Left ventricle myocardium superior (tissue), 1 donor: ENCODE results near the gene MRPL55. TPM values are rescaled to one million over a fixed set of nuclear protein-coding genes. Genes with fewer than 3 reads are reported as not detected.

Experiments
- ATAC-seq: fragments of 200-7000 bp; cut with Tn5 transposase; one replicate; pipeline ENCODE4 v1.9.1; 2020; ENCODE audit warnings: mild to moderate bottlenecking, moderate library complexity
- DNase-seq: peaks from one replicate; pipeline ENCODE4 v3.0.0-alpha.2; 2020
- intact Hi-C: fragments of 100-400 bp; cut with micrococcal nuclease; formaldehyde crosslinking; loops from one replicate; pipeline ENCODE4 v1.11.0; 2022
- total RNA-seq: library from RNA; stranded (reverse); fragmentation: NEBNext Ultra II Directional; extraction: Animal tissue kit (Norgen Biotek cat#: 25700); gene quantifications from one replicate; pipeline ENCODE4 v1.2.1, GENCODE V29; 2021
- donor health status: DM: no; HTN: yes; CAD: no; lungs with severe emphysema.

Gene MRPL55
- total RNA-seq, 1 donor from 2014 or later = 58.6 TPM

DNA sequence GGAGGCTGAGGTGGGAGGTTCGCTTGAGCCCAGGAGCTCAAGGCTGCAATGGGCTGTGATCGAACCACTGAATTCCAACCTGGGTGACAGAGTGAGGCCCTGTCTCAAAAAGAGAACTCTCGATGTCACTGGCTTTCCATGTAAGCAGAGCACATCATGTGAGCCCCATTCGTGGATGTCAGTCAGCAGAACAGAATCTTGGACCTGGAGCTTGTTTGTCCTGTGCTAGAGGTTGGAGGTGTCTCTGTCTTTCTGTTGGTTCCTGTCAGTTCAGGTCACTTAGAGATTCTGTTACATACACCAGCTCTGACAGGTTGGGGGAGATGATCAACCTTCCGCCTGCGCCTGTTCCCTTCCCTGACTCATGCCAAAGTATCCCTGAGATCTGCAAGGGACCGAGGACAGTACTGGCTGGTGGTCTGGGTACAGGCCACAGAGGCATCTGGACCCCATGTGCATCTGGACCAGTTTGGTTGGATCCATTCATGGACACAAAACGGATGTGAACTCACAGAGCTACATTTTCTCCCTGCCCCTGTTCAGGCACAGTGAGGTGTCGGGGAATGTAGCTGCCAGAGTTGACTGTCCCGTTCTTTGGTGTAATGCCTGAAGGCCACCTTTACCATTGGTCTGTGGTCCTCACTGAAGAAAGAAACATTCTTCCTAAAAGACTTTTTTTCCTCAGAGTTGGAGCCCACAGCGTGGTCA lies 16.6 kb downstream of the MRPL55 start:
- DNase-seq (no peak), ATAC-seq (no peak)
- intact Hi-C loops = no loop called here

DNA sequence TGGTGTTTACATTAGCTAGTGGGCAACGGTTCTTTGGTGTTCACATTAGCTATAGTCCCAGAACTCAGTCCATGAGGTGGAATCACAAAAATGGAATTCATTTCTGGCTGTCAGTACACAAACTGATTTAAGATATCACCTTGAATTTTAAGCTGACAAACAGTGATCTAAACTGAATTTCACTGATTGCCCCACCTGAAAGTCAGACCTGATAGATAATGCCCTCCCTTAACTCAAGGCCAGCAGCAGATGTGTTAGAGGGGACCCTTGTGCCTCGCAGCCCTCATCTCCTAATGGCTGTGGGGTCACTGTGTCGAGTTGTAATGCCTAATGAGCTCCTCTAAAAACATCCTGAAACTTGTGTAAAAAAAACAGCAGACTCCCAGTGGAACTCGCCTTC lies 18.0 kb downstream of the MRPL55 start:
- DNase-seq (no peak), ATAC-seq (no peak)
- intact Hi-C loops = no loop called here

DNA sequence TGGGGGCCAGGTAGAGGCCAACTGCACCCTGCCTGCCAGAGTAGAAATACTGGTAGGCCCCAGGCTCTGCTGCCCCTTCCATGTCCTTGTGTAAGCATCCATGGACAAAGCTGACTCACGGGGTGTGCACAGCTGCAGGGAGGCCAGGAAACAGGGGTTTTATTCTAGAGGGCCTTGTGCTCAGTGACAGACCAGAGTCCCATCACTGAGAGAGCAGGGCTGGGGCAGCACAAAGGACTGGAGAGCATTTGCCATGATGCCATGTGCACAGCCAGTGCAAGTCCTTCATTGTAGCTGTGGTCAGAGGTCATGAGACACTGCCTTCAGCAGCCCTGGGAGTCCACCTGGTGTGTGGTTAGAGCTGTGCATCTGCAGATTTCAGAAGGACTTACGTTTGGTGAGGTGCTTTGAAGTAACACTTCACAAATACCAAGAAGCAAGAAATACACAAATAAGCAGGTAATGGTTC lies 18.5 kb downstream of the MRPL55 start:
- intact Hi-C loops = no loop called here
- DNase-seq = no peak
- peak; percentile 4 for ATAC-seq

DNA sequence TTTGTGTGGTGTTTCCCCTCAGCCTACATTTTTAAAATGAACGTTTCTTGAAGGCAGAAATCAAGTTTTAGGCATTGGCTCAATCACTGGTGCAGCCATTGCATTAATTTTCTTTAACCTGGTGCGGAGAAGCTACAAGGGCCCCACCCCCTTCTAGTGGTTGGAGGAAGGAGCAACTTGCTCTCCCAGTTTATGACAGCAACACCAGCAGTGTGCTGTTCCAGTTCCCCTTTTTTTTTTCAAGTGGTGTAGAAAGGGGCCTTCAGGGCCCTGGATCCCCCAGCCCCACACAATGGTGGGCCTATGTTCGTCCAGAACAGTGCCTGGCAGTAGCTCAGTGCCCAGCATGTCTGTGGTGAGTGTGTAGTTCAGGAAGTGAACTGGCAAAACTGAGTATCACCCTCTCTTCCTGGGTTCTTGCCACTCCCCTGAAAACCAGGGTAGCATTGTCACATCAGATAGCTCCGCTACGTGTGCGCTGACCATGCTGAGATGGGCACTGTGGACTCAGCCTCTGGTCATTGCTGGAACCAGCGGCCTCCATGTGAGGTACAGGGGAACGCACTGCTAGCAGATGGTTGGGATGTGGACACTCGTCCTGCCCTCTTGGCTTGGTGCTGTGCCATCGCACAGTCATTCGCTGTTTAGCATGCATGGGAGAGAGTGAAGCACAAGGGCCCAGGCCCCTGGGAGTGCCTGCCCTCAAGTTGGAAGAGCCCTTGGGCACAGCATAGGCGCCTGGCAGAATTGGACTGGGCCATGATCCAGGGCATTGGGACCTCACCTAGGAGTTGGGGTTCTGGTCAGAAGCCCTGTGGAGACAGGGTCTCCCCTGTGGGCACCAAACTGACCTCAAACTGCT lies 19.3 kb downstream of the MRPL55 start:
- peak; percentile 1 for ATAC-seq
- intact Hi-C loops = no loop called here
- DNase-seq = peak; percentile 30

DNA sequence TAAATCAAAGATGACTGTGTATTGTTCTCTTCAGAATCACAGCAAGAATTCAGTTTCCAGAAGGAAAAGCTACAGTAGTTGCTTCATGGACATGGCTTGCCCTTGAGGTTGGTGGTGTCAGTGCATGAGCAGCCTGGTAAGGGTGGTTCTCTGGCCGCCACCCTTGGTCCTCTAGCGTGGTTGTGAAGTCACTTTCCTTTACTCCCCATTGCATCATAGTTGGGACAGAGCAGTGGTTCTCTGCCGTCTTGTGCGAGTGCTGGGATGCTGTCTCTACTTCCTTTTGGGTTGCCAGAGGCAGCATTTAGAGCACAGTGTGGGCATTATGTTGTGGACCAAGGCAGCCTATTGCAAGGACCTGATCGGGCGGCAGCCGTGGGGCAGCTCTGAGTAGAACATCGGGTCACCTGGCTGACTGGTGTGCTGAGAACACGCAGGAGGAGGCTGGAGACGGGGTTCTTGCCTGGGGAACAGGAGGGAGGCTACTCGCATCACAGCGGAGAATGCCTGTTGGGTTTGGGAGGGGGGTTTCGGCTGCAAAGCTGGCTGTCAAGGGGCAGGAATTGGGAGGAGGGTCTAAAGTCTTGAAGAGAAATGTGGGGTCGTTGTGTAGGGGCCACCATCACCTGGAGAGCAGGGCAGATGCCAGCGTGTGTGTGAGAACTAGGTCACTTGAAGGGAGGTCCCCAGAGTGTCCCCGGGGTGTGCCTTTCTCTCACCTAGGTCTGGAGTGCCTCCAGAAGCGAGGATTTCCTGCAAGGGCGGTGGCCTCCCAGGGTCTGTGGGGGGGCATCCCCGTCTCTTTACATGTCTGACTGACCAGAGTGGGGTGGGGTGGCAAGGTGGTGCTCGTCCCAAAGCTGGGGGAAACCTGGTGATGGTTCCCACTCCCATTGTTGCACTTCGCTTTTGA lies 20.3 kb downstream of the MRPL55 start:
- intact Hi-C loops = no loop called here
- ATAC-seq = no peak
- peak; percentile 21 for DNase-seq

DNA sequence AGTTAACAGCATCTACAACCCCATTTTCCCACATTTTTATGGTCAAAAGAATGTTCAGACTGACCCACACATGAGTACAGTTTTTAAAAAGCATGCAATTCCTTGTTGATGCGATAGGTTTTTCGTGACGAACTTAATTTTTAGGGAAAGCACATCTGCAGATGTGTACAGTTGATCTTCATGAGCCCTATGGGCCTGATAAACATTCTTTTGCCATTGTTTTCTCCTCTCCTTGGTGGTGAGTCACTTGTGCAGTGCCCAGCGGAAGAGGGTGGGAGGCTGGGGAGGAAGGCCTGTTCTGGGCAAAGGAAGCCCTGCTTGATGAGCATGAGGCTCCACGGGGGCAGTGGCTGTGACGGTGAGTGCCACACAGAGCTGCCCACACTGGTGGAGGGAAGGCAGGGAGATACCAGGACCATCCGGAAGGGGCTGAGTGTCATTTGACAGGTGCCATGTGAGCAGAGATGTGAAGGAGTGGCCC lies 21.3 kb downstream of the MRPL55 start:
- ATAC-seq = peak; percentile 3
- peak; percentile 35 for DNase-seq
- intact Hi-C loops = no loop called here

DNA sequence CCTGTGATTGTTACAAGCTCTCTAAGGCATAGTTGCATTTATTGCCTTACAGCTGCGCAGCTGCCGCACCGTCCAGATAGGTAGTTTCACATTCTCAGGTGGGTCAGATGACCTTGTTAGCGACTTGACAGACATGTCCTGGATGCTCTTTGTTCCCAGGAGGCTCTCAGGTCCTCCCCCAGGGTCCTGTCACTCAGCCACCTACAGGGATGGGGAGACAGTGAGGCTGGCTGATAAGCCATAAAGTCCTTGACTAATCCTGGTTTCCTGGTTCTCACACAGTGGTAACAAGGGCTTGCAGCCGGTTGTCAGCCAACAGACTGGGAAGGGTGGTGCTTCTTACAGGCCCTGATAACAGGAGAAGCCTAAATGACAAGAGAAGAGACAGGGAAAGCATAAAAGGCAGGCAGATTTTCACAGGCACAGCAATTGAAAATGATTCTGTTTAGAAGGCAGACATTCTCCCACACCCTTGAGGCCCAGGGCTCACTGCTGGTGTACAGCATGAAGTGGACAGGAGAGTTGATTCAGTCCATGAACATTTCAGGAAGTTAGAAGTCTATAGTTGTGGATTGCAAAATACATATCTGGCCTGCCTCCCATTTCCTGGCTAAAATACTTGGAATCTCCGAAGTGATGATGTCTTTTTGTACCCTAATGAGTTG lies 23.7 kb downstream of the MRPL55 start:
- DNase-seq (peak; percentile 36), ATAC-seq (peak; percentile 14)
- intact Hi-C loops = no loop called here

DNA sequence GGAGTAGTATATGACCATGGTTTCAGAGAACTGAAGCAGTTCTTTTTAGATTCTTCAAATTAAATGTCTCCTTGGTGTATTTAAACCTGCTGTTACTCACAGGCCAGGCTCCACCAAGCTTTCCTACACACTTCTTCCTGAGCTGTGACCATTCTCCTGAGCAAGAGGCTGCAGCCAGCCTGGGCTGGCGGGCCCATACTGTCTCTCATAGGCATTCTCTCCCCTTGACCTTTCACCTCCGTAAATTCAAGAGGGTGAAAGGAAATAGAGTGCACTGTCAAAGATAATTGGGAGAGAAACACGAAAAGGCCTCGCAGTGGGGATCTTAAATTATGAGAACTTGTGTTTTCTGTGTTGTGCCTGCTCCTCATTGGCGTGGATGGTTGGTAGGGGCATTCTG lies 24.3 kb downstream of the MRPL55 start:
- no peak for ATAC-seq
- intact Hi-C loops = no loop called here
- DNase-seq = no peak

DNA sequence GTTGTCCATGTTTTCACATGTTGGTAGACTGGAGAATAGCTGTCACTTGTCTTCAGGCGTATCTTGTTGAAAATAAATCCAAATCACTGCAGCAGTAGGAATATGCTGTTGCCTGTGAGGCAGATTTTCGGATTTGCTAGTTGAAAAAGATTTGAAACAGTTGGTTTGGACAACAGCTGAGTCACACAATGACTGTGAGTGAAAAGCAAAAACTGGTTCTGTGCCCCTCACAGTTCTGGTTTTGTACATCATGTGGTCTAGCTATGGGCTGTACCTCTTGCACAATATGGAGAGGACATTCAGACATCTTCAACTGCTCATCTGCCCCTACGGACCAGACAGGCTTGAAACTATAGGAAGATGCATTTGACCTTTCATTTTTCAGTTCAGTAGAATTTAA lies 24.8 kb downstream of the MRPL55 start:
- no peak for DNase-seq
- intact Hi-C loops = no loop called here

DNA sequence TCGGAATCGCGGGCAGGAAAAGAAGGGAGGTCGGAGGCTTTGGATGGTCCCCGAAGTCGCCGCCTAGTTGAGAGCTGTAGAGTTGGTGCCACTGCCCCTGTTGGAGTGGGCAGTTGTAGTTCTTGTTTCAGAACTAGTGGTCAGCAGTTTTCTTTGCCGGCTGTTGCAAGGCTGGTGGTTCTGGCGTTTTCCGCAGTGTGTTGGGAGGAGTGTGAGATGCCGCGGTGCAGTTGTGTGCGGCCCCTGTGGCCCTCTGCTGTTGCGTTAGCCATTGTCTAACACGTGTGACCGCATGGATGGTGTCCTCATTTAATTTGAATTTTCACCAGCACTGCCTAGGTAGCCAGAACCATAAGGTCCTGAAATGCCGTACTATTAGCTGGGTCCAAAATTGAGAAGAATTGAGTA lies 25.2 kb downstream of the MRPL55 start:
- ATAC-seq = peak; percentile 1
- DNase-seq = peak; percentile 47
- intact Hi-C loops = no loop called here

More for the DNA sequence above, 24.8 kb downstream of the MRPL55 start:
- ATAC-seq = no peak

DNA sequence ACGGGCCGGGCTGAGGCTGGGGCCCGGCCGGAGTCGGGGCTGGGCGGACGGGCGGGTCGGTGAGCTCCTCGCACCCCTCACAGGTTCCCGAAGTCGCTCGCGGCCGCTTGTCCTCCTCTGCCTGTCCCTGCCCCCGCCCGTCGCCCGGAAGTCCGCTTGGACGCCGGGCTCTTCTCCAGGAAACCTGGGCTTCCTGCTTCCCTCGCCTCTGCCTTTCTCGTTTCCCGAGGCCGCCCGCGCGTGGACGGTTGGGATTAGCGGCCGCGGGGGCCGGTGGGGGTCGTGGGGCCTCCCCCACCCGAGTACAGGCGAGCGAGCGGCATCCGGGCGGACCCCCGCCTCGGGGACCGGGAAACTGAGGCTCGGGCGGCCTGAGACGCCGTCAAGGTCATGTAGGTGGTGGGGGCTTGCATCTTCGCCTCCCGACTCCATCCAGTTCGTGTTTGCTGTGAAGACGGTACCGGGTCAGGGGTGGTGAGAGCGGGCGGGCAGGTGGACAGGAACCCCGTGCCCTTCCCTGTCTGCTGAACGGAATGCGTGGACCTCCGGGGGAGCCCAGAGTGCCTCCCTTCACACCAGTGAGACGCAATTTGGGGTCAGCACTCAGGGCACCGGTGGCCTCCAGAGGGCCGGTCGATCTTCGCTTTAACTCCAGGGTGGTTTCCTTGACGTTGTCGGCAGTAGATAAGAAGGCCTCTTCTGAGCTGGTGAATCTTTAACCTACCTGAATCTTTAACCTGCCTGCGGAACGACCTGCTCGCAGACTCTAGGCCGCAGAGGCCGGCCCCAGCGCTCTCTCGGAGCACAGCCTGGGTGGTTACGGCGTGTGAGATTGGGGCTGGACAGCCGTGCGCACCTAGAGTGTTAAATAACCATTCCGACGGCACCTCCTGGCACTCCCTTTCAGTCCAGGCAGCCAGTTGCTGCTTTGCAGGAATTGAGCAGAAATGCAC lies 25.9 kb downstream of the MRPL55 start:
- ATAC-seq = peak; percentile 23
- peak; percentile 80 for DNase-seq

DNA sequence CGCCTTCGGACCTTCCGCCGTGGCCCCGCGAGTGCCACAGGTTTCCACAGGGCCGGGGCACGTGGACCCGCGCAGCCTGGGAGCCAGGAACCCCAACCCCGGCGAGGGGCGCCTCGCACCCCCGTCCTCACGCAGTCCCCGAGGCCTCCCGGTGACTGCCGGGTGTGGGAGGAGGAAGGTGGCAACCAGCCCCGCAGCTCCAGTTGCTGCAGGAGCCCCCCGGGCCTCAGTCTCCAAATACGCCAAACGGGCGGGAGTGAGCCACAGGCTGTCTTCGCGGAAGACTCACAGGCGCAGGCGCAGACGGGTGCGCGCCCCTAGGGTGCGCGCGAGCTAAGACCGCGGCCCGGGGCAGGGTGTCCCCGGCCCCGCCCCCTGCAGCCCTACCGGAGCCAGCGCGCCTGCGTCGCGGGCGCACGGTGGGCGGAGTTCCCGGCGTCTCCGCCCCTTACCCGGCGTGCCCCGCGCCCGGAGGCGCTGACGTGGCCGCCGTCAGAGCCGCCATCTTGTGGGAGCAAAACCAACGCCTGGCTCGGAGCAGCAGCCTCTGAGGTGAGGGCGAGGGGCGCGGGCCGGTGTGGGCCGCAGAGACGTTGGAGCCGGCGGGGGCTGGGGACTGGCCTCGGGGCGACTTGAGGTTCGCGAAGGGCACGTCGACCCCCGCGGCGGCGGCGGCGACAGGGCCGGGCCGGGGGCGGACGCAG lies 26.7 kb downstream of the MRPL55 start, which contains the start of gene ARF1:
Gene ARF1 (plus strand): TSS at position 495 of the 704 bp plus-strand sequence. CDS start 14,407 bp downstream, outside the sequence.
- intact Hi-C loops = no loop called here

More for the DNA sequence above, 25.9 kb downstream of the MRPL55 start:
- intact Hi-C loops = no loop called here

DNA sequence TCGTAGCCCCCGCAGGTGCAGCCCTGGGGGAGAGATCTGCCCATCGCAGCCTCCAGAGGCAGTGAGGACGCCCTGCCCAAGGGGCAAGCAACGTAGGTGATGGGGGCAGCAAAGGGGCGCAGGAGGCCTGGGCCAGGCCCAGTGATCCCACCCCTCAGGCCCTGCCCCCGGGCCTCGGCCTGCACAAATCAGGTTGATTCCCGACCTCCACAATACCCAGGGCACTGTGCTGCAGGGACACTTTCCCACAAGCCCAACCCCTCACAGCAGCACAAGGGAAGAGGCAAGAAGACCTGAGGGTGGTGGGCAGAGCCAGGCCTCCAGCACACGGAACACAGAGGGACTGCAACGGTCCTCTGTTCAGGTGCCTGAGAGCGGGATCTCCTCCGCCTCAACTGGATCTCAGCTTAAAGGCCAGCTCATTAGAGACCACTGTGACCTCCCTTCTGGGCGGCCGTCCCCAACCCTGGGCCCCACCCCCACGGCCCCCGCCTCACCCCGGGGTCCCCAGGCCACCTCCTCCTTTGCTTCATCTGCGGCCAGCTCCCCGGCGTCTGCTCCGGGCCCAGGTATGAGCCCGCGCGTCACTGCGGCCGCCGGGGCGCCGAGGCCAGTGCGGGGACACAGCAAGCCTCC lies 27.4 kb downstream of the MRPL55 start:
- intact Hi-C loops = no loop called here
- ATAC-seq (peak; percentile 21), DNase-seq (peak; percentile 41)

More for the DNA sequence above, 26.7 kb downstream of the MRPL55 start, which contains the start of gene ARF1:
- DNase-seq (peak; percentile 97), ATAC-seq (peak; percentile 93)

DNA sequence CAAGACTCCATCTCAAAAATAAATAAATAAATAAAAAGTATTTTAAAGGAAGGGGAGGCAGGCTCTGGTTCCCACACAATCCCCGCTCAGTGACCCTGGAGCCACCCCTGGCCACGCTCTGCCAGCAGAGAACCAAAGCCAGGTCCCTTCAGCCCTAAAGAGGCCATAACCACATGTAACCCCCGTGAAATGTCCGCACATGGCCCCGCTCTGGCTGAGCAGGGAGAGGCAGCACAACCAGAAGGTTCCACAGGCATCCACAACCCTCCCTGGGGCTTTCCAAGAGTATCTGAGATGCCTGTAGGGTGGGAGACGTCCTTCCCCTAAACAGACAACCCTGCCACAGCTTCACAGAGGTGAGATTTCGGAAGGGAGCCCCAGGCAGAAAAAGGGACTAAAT lies 28.0 kb downstream of the MRPL55 start:
- DNase-seq = peak; percentile 28

DNA sequence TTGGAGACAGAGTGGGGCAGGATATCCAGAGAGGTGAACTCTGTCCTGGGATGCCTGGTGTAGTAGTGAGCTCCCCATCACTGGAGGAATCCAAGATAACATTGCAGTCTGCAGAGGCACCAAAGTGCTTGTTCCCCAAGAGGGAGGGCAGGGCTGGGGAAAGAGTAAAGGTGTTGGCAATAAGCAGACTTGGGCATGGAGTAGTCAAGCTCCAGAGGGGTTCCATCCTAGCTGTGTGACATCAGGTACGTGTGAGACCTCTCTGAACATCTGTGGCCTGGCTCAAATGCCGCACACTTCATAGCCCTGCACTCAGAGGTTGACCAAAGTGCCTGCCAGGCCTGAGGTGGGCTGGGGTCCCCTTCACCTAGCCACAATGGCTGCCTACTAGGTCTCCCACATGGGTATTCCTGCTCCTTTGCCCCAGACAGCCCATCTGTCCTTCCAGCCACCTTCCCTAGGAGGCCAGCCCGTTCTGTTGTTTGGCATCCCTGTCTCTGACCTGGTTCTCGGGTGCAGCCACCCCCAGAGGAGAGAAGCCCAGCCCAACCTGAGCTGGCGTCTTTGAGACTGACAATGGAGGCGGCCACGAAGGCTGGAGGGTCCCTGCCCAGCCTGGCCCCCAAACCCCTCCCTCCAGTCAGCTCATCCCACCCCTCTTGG lies 29.4 kb downstream of the MRPL55 start:
- ATAC-seq = no peak
- intact Hi-C loops = no loop called here
- DNase-seq = peak; percentile 22

More for the DNA sequence above, 28.0 kb downstream of the MRPL55 start:
- intact Hi-C loops = no loop called here
- no peak for ATAC-seq

DNA sequence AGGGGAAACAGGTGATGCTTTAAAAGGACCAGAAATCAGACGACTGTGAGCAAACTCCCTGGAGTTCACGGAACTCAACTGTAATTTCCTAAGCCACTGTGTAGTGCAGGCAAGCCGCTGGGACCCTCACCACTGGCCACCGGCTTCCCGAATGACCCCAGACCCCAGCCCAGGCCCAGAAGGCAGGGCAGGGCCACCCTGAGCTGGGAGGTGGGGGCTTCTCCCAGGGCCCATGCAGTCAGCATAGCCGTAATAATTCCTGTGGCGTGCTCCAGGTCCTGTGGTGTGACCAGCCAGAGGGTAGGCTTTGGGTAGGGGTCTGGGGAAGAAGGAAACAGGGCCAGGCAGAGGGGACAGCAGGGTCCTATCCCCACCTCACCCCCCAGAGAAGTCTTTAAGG lies 30.1 kb downstream of the MRPL55 start:
- ATAC-seq = no peak
- no peak for DNase-seq
- intact Hi-C loops = no loop called here
